Femur (tissue), 1 donor: ENCODE results near the gene EBF3.

Source experiments
- DNase-seq: peaks from one replicate; pipeline ENCODE4 v3.0.0-alpha.2; 2017

EBF3 gene

GRCh38 chr10:129849853-129850252, 114.2 kb downstream of the EBF3 start:
- no peak for DNase-seq

DNA sequence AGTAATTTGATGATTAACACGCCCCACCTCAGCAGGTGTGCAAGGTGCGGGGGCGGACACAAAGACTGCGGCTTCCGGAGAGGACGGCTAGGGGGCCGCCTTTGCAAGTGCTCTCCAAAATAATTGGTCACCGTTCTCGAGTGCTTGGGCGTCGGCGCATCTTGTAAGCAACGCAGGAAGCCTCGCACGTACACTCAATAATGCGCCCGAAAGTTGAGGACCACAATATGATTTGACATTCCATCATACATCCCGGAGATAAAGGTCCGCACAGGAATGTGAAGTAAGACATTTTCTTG, 114.7 kb downstream of the EBF3 start:
- DNase-seq = no peak

GRCh38 chr10:129848696-129849451, 115.2 kb downstream of the EBF3 start:
- no peak for DNase-seq

DNA sequence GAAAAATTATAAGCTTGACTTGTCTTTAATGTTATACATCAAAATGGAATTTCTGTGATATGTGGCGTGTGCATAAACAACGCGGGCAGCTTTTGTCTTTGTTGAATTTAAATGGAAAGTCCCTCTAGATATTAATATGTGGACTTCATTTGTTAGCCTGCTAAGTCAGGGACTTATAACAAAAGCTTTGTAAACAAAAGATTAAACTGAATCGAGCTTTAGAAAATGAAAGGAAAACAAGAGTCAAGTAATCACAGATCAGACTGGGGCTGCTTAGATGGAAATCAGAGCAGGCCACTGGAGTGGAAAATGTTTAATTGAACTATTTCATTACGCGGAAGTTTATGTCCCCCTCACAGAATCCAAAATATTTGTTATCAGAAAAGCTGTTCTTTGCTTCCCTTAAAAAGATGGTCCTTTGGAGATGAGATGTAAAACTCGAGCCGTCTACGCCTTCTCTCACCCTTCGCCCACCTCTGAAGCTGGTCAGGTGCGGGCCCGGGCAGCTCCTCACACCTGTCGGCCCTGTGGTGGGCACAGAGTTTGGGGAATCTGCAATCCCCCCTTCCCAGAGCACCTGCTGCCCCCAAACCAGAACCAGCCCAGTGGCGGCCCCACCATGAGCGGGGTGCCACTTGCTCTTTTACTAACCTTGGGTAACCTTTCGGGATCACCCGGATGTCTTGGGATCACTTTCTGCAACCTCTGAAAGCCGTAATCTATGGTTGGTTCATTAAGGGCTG, 116.2 kb downstream of the EBF3 start:
- no peak for DNase-seq

DNA sequence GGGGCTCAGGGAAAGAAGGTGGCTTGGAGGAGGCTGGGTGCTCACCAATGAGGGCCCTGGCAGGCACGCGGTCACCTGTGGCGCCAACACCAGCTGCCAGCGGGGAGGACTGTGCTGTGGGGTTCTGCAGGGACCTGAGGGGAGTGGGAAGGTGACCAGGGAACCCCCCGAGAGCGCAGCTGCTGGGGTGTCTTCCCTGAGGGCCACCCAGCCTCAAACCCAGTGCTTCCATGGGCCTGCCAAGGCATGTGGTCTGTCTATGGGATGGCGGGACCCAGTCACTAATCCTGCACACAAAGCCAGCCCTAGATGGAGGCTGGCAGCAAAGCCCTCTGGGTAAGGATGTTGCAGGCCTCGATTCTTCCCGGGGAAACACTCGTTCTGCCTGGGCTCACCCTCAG, 117.1 kb downstream of the EBF3 start:
- DNase-seq = peak; percentile 15

DNA sequence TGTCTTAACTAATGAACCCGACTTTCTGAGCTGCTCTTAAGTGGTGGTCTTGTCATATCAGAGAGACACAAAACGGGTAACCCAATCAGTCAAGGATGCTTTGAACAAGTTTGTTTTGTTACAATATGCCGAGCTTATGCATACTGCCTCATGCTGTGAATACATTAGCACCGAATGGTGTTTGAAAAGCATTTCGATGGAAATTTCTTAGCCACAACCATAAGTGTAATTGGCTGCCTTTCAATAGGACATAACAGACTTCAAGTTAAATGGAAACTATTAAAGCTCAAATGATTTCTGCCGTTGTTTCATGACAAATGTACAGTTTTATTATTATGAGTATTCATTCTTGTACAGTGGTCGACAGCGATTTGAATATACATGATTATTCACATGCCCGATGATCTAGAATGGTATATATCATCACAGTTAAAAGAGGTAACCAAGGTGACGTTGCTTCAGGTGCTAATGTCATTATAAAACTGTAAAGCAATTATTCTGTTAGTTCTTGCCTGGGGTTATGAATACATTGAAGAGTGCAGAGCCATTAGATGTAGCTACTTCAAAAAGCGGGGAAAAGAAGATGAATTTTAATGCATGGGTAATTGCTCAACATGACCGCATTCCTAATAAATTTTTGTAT, 118.8 kb downstream of the EBF3 start:
- no peak for DNase-seq

DNA sequence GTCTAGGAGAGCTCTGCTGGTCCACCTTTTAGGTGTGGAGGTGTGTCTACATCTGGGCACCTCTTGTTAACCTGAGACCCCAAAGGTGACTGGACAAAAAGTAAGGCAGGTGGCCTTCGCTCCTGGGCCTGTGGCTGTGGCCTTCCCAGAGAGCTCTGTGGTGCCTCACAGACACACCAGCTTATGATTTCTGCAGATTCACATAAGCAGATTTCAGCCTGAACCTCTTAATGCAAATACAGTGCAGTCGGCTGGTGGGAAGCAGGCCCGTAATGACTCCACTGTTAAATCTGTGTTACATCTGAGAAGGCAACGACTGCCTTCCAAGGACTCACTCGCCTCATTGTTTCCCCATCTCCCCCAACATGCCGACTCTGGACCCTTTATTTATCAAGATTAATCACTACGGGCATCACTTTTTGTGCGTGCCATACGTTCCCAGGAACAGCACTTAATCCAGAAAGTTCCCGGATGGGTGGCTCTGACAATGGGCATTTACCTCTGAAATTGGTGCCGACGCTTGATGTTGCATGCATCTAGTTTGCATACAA, 119.8 kb downstream of the EBF3 start:
- DNase-seq = peak; percentile 19

- DNase-seq = no peak
These were observed 120.4 kb downstream of the EBF3 start for GRCh38 chr10:129843702-129844101.

DNA sequence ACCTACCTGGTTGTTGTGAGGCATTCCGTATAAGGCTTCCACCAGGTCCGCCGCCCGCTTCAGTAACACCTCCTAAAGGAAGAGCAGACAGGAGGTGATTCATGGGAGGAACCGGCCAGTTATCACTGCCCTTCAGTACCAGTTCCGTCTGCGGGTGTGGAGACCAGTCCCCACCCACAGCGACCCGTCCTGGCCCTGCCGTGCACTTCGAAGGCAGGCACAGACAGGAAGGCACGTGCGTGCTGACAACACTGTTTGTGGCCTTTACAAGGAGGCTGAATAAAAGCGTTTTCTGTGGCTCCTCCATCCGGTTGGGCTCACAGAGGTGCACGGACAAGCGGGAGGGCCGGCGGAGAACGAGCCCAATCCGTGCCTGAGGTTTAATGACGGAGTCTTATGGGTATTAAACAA, 120.9 kb downstream of the EBF3 start:
- no peak for DNase-seq

- DNase-seq = peak; percentile 16
These were observed 122.0 kb downstream of the EBF3 start for GRCh38 chr10:129842031-129842430.

DNA sequence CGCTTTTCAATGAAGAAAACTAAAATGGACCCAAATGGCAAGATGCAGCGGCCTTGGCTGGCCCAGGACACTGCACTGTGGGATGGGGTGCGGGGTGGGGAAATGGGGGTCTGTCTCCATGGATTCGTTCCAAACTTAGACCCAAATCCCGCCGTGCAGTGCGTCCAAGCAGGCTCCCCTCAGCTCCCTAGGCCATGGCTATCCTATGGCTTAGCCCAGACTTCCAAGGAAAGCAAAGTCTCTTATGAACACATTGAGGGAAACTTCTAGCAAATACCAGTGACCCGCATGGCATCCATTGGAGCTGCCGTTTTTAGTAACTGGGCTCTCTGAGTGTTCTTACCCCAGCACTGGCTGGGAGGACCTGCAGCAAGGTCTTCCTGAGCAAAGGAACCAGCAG, 122.5 kb downstream of the EBF3 start:
- DNase-seq = no peak

GRCh38 chr10:129841071-129841470, 123.0 kb downstream of the EBF3 start:
- no peak for DNase-seq

DNA sequence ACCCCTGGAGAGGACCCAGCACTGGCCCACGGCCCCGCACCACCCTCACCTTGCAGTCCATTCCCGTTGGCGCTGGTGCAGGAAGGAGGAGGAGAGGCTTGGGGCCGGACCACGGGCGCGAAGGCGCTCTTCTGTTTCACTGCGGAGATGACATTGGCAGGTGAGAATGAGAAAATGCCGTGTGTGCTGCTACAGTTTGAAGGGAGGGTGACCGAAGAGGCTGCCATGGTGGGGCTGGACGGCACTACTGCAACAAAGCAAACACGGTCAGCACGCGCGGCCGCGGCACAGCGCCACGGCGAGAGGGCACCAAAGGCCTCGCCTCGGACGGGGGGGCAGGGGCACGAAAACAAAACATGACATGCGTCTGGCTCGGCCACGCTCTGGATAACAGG, 123.9 kb downstream of the EBF3 start:
- no peak for DNase-seq

DNA sequence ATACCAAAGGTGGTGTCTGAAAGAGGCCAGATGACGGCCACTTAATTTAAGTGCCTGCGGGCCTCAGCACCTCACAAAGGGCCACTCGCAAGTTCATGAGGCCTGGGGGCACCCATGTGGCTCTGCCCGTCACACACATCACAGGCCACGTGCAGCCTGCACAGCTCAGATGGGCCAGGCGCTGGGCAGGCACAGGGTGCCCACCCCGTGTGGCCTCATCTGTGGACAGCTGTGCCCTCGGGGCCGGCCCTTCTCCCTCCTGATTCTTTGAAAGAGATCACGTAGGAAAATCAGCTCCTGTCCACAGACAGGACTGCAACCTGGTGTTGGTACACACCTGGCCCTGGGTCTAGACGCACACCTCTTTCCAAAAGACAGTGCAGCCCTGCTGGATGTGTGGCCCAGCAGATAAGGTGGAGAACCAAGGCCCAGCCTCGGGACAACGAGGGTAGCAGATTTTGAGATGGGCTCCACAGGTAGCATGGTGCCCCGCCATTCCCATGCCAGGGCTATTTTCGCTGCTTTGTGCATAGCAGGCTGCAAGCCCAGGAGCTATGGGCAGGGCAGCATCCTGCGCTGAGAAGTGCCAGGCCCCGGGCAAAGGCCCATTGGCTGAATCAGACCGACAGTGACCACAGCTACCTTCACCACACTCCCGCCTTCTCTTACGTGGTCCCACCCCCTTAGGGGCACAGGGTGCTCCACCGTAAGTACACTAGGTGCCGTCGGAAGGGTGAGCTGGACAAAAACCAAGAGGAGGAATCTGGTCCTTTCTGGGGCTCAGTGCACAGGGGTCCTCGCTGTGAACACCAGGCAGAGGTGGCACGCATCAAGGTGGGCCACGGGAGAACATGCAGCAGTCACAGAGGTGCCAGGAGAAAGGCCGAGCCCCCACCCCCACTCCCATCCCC, 124.5 kb downstream of the EBF3 start:
- DNase-seq = no peak

GRCh38 chr10:129838794-129839193, 125.3 kb downstream of the EBF3 start:
- no peak for DNase-seq

DNA sequence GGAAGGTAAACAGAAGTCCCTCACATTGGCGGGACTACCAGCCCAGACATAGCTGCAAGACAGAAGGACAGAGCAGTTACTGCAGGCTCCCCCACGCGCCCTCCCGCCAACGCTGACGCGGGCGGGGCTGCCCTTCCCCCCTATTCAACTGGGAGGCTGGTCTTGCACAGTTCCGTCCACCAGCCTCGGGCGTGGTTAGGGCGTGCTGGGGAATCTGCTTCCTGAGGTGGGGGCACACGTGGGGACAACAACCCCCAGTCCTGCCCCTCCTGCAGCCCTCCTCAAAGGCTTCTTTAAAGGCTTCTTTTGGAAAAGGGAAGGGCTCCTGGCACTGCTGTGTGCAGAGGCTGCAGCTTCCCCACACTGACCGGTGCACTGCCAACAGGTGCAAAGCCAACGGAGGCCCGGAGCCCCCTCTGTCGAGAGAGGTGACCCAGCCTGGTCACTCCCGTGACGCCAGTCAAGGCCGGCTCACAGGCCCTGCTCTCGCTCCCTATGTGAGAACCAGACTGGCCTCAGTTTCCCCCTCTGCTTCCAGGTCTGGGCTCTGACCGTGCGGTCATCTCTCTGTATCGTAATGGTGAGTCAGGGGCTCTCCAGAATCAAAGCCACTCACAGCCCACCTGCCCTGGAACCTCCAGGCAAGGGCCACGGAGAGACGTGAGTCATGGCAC, 126.0 kb downstream of the EBF3 start:
- no peak for DNase-seq

DNA sequence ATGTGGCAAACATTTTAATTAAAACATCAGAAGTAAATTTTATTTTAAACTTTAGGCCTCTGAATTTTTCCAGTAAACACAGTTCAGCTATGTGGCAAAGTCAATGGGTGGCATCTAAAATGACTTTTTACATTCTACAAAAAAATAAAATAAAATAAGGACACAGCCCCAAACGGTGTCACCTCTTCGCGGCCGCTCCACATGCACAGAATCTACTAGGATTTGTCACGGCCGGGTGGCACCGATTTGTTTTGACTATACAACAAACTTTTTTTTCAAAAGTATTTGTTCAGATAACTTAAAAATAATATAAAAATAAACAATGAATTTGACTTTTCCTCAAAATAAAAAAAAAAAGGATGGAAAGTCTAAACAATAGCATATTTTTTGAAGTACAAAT, 127.8 kb downstream of the EBF3 start:
- DNase-seq = no peak

DNA sequence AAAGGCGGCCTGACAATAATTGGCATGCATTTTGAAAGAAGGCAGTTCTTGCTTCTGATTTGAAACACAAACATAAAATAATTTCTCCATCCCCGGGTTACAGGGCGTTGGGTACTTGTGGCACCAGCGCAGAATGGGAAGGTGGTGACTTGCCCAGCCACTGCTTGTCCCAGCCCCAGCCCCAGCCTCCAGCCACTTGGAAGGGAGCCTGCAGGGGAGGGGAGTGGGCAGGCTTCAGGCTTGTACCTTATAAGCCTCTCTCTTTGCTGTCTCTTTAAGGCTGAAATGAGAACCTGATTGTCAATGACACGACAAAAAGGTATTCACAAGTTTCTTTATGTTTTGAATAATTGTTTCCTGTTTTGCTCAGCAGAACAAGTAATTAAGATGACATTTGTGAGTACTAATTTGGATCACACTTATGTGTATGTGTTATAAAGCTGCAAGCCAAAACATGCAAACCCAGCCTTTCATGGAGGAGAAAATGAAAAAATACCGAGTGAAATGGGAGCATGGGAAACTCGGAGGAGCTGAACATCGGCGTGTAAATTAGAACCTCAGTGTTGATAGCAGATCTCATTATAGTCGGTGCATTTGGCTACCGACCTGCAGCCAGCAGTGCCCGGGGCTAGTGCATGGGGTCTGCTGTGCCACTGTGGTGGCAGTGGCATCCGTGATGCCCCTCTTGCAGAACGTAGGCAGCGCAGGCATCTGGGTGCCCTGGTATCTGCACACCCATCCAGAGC, 129.9 kb downstream of the EBF3 start:
- DNase-seq = no peak

DNA sequence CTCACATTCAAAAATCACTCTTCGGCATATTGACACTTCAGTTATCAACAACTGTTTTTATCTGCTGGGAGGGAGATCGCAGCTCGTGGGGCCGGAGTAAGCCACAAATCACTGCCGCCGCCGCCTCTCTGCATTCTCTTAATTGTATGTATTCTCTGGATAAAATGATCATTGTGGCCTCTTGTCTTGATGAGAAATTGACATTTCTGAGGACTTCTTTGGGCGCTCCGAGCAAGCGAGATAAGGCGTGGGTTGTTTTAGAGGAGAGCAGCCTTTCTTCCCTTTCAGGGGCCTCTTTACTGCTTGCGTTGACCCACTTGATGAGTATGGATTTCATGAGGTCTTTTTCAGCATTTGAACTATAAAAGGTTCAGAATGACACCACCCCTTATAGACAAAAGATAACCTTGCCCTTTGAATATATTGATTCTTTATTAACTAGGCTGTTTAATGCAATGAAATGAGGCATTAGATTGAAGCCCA, 130.6 kb downstream of the EBF3 start:
- DNase-seq = no peak

DNA sequence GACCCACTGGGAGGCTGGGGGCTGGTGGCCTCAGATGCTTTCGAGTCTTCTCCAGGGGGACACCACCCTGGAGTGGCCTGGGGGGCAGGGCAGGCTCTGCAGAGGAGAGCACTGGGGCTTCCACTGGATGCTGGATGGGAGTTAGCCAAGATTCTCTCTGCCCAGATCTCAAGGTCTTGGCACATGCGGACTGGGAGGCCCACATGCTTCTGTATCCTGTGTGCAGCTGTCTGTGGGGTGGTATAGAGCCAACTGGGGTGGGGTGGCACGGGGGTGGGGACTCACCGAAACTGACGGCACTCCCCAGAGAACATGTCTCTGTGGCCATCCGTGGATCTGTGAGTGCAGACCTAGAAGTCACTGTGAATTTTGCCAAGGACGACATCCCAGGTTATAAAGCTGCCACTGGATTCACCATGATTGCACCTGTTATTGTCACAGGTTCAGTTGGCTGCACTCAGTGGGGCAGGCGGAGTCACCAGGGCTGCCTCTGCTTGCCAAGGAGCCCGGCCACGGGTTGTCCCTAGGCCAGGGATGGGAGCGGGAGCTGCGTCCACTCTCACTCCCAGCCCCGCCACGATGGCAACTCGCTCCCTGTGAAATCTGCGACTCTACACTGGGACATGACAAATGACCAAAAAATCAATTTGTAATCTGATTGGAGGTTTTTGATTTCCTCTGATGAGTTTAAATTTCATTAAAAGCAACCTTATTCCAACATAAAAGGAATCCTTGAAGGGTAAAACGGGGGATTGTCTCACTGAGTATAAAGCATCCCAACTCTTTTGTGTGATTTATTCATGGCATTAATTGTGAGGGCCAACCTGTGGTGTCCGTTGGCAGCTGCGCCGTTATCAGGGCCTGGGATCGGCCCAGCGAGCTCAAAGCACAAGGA, 131.3 kb downstream of the EBF3 start:
- no peak for DNase-seq
